Heart left ventricle (tissue), 16 donors: ENCODE results near the gene GOLPH3L. TPM values are rescaled to one million over a fixed set of nuclear protein-coding genes. Genes with fewer than 3 reads are reported as not detected.

Experiments used
- ATAC-seq, 4 donors: fragments of 200-7000 bp; cut with Tn5 transposase; one replicate each; pipeline ENCODE4 v1.9.1; 2020 to 2022; ENCODE audit warnings: moderate library complexity in 4 of 4, mild to moderate bottlenecking in 3 of 4, moderate number of reproducible peaks in 1 of 4
- DNase-seq, 5 donors: peaks; one replicate each; pipeline ENCODE4 v3.0.0-alpha.2; 2020
- H3K27ac ChIP-seq, 12 donors: fragments of 200-600 bp; sonication (generic) in 4 of 12; one replicate each; pipeline versions ENCODE4 v1.5.0 to v1.8.0; 2016 to 2022; ENCODE audit warnings: mild to moderate bottlenecking in 2 of 12
- H3K27me3 ChIP-seq, 9 donors: fragments of 200-600 bp; sonication (generic) in 2 of 9; one replicate each; pipeline versions ENCODE4 v1.5.1 to v1.8.0; 2016 to 2022; ENCODE audit warnings: mild to moderate bottlenecking in 3 of 9
- H3K36me3 ChIP-seq, 9 donors: fragments of 200-600 bp; sonication (generic) in 2 of 9; one replicate each; pipeline versions ENCODE4 v1.5.0 to v1.8.0; 2018 to 2022; ENCODE audit warnings: mild to moderate bottlenecking in 2 of 9
- H3K4me1 ChIP-seq, 12 donors: fragments of 200-600 bp; sonication (generic) in 4 of 12; one replicate each; pipeline versions ENCODE4 v1.5.0 to v1.8.0; 2016 to 2022; ENCODE audit warnings: mild to moderate bottlenecking in 3 of 12
- H3K4me3 ChIP-seq, 12 donors: fragments of 200-600 bp; sonication (generic) in 4 of 12; one replicate each; pipeline versions ENCODE4 v1.5.0 to v1.8.0; 2017 to 2022; ENCODE audit warnings: mild to moderate bottlenecking in 9 of 12, moderate library complexity in 4 of 12
- H3K9me3 ChIP-seq, 12 donors: fragments of 200-600 bp; sonication (generic) in 4 of 12; one replicate each; pipeline versions ENCODE4 v1.5.0 to v1.8.0; 2016 to 2022; ENCODE audit warnings: mild to moderate bottlenecking in 1 of 12
- CTCF ChIP-seq, 12 donors: fragments of 200-600 bp; sonication (generic) in 4 of 12; IDR thresholded peaks; one replicate each; pipeline versions ENCODE4 v1.5.0 to v1.8.0; 2018 to 2022; ENCODE audit warnings: antibody characterized with exemption in 12 of 12, mild to moderate bottlenecking in 5 of 12
- POLR2A ChIP-seq, 2 donors: fragments of 450-650 bp; IDR thresholded peaks; one replicate each; pipeline ENCODE4 v1.6.1; 2017; ENCODE audit warnings: antibody characterized with exemption in 2 of 2, mild to moderate bottlenecking in 2 of 2, moderate library complexity in 2 of 2
- WGBS, 4 donors: extraction: QIAGEN DNeasy Blood & Tissue Kit in 2 of 4; methylation state at CpG; one replicate each; pipeline versions ENCODE4 v1.1.5 to v1.1.7; 2013 to 2018; 5-methylcytosine and 5-hydroxymethylcytosine counted together
- intact Hi-C, 10 donors: fragments of 100-400 bp; cut with DNase I; formaldehyde crosslinking; loops; one replicate each; pipeline versions ENCODE4 v1.11.1 to v1.14.2; 2022
- polyA plus RNA-seq, 2 donors: library from polyadenylated mRNA; stranded (reverse); fragments of 200-250 nt; gene quantifications; one replicate each; pipeline ENCODE4 v1.2.3, GENCODE V29; 2013
- total RNA-seq, 9 donors: library from RNA; depleted of rRNA in 2 of 9; stranded (reverse); fragments of >200 nt in 2 of 9; fragmentation: NEBNext Ultra II Directional in 3 of 9; extraction: Animal tissue kit (Norgen Biotek cat#: 25700) in 3 of 9; gene quantifications; one replicate each; pipeline versions ENCODE4 v1.1.0 to v1.2.4, GENCODE V29; 2016 to 2023
- donor health status: ischemic (EF 13 %, LVEDD 7.1; RV severe dilation, severe dysfunction).
- donor health status: healthy with polysubstance abuse.
- donor health status: DM: no; HTN: yes; CAD: no.
- donor health status: DM: no; HTN: no; CAD: no.
- donor health status: ischemic (EF 25% LVEDD 6.9; RV normal size, moderate dysfunction).
- donor health status: ischemic (EF 25% LVEDD 5.7; RV mildly dilated, moderate dysfunction).
- donor health status: healthy.
- donor health status: DM: yes; HTN: yes; CAD: no.
- donor health status: ischemic (EF 35%, LVEDD 5.7; RV mildly dilated, moderate dysfunction).
- donor health status: nonischemic (EF 11% LVEDD 7.7; RV severe dilation, severe dysfunction).
- donor health status: DM: yes; HTN: yes; CAD: no.
- donor health status: PGD.
- donor health status: ischemic (EF 29% LVEDD 5.4; RV normal size, mild dysfunction).
- donor health status: nonischemic (EF 23%, LVEDD 6.1; RV moderate dilation, normal function).

GOLPH3L gene
- total and polyA plus RNA-seq, 11 donors = 5.5 to 22.1 (median 14.4) TPM

- no peaks in the 10 kb centered on the region for H3K4me1 ChIP-seq
- ATAC-seq (no peak), DNase-seq (no peak)
- H3K27me3 ChIP-seq = no peaks in the 10 kb centered on the region
- 95 to 98% (median 98%) methylated on average over 2 of the region's 2 CpGs for WGBS, 4 donors
- intact Hi-C loops = no loop called here
- H3K36me3 ChIP-seq = no peaks in the 10 kb centered on the region
- no peak overlapping the region for H3K27ac ChIP-seq
- H3K9me3 ChIP-seq = no peaks in the 10 kb centered on the region
- no peak for TF ChIP-seq CTCF (IDR thresholded peaks at IDR 0.05)
- no peak for TF ChIP-seq POLR2A (IDR thresholded peaks at IDR 0.05)
- no peak overlapping the region for H3K4me3 ChIP-seq
These were observed 11.6 kb upstream of the GOLPH3L start for GRCh38 chr1:150708595-150708994.

- ATAC-seq (no peak), DNase-seq (no peak)
- H3K27ac ChIP-seq = no peak overlapping the region
- no peak overlapping the region for H3K4me3 ChIP-seq
- no peaks in the 10 kb centered on the region for H3K27me3 ChIP-seq
- TF ChIP-seq CTCF (IDR thresholded peaks at IDR 0.05) (no peak), POLR2A (IDR thresholded peaks at IDR 0.05) (no peak)
- H3K4me1 ChIP-seq = no peaks in the 10 kb centered on the region
- H3K9me3 ChIP-seq = no peaks in the 10 kb centered on the region
- intact Hi-C loops = no loop called here
- 65 to 95% (median 83%) methylated on average over 1 of the region's 1 CpG for WGBS, 4 donors
- H3K36me3 ChIP-seq = no peaks in the 10 kb centered on the region
These were observed 9.1 kb upstream of the GOLPH3L start for GRCh38 chr1:150706091-150706490.

- no peak for DNase-seq
- Histone ChIP-seq H3K36me3 (no peaks in the 10 kb centered on the region), H3K4me3 (no peak overlapping the region), H3K27me3 (no peaks in the 10 kb centered on the region), H3K27ac (no peak overlapping the region), H3K4me1 (no peaks in the 10 kb centered on the region), H3K9me3 (no peaks in the 10 kb centered on the region)
- no peak for ATAC-seq
- TF ChIP-seq CTCF (IDR thresholded peaks at IDR 0.05) (no peak), POLR2A (IDR thresholded peaks at IDR 0.05) (no peak)
- intact Hi-C loops = no loop called here
These were observed 6.5 kb upstream of the GOLPH3L start for GRCh38 chr1:150703427-150703826.

GRCh38 chr1:150696590-150696989, 364 bp downstream of the GOLPH3L start:
- H3K27me3 ChIP-seq = no peaks in the 10 kb centered on the region
- peaks cover 0 to 35% (median 30%) of the 10 kb centered on the region in 9 donors for H3K36me3 ChIP-seq
- 1 to 3% (median 1%) methylated on average over 6 of the region's 6 CpGs for WGBS, 4 donors
- peak overlapping the region; percentile 51 to 85 (median 73) for H3K4me3 ChIP-seq
- DNase-seq (no peak), ATAC-seq (no peak)
- H3K4me1 ChIP-seq = peaks cover 0 to 24% (median 13%) of the 10 kb centered on the region in 12 donors
- intact Hi-C loops = loop anchor here in 3 of 10 donors (5.0 to 10.0 kb wide), 4 partner anchors 69 to 134 kb away; partner anchors contain the start of genes ENSA (in 1 of the 3) and MCL1 (in 1 of the 3)
- H3K27ac ChIP-seq = peak overlapping the region in 11 of 12 donors; percentile 32 to 78 (median 57)
- no peaks in the 10 kb centered on the region for H3K9me3 ChIP-seq
- TF ChIP-seq POLR2A (IDR thresholded peaks at IDR 0.05) (no peak), CTCF (IDR thresholded peaks at IDR 0.05) (no peak)
